Effector CD4-positive, alpha-beta T cell (primary cell): ENCODE data around the gene LRMDA.
"Not testable (repeated sequence)": the region's sequence is repeated elsewhere in the genome, so short reads cannot be mapped to it uniquely, and the experiment has no call there.

Source experiments
- DNase-seq: peaks from one replicate; pipeline ENCODE4 v3.0.0-alpha.2; 2020

LRMDA gene

GRCh38 chr10:76115471-76116155 is 684.2 kb downstream of the LRMDA start:
- no peak for DNase-seq

GRCh38 chr10:76116523-76116922 is 685.1 kb downstream of the LRMDA start:
- no peak for DNase-seq

- DNase-seq, result no peak
Observed at GRCh38 chr10:76117949-76118348, 686.5 kb downstream of the LRMDA start.

- no peak for DNase-seq
Observed at GRCh38 chr10:76119036-76119435, 687.6 kb downstream of the LRMDA start.

- DNase-seq, result no peak
Observed at GRCh38 chr10:76119515-76119914, 688.1 kb downstream of the LRMDA start.

GRCh38 chr10:76122056-76122455 is 690.6 kb downstream of the LRMDA start:
- DNase-seq, result no peak

GRCh38 chr10:76124280-76124679 is 692.9 kb downstream of the LRMDA start:
- no peak for DNase-seq

- no peak for DNase-seq
Observed at GRCh38 chr10:76125900-76126299, 694.5 kb downstream of the LRMDA start.

- no peak for DNase-seq
Observed at GRCh38 chr10:76126607-76127527, 695.4 kb downstream of the LRMDA start.

GRCh38 chr10:76127984-76128589 is 696.7 kb downstream of the LRMDA start:
- no peak for DNase-seq

- DNase-seq, result no peak
Observed at GRCh38 chr10:76129213-76129612, 697.8 kb downstream of the LRMDA start.

GRCh38 chr10:76130892-76131291 is 699.5 kb downstream of the LRMDA start:
- DNase-seq, result no peak

- DNase-seq, result no peak
Observed at GRCh38 chr10:76133597-76134255, 702.3 kb downstream of the LRMDA start.

- no peak for DNase-seq
Observed at GRCh38 chr10:76136961-76137360, 705.5 kb downstream of the LRMDA start.

- no peak for DNase-seq
Observed at GRCh38 chr10:76138286-76138685, 706.9 kb downstream of the LRMDA start.

GRCh38 chr10:76138906-76139305 is 707.5 kb downstream of the LRMDA start:
- no peak for DNase-seq

GRCh38 chr10:76139431-76139830 is 708.0 kb downstream of the LRMDA start:
- DNase-seq, result no peak

- DNase-seq, result no peak
Observed at GRCh38 chr10:76141376-76141775, 710.0 kb downstream of the LRMDA start.

- DNase-seq, result not testable (repeated sequence)
Observed at GRCh38 chr10:76148217-76148616, 716.8 kb downstream of the LRMDA start.

- DNase-seq, result no peak
Observed at GRCh38 chr10:76149182-76149581, 717.8 kb downstream of the LRMDA start.

- DNase-seq, result no peak
Observed at GRCh38 chr10:76149602-76150138, 718.2 kb downstream of the LRMDA start.

- DNase-seq, result no peak
Observed at GRCh38 chr10:76150139-76150875, 718.9 kb downstream of the LRMDA start.
